GM19324 (cell line): ENCODE results near the gene IL1F10.

Experiments
- ATAC-seq: cut with Tn5 transposase; IDR thresholded peaks from one replicate; pipeline ENCODE4 v1.9.1; 2021; ENCODE audit warnings: mild to moderate bottlenecking, moderate library complexity; ENCODE audit not compliant: unreplicated experiment, low FRiP score

Gene IL1F10

DNA sequence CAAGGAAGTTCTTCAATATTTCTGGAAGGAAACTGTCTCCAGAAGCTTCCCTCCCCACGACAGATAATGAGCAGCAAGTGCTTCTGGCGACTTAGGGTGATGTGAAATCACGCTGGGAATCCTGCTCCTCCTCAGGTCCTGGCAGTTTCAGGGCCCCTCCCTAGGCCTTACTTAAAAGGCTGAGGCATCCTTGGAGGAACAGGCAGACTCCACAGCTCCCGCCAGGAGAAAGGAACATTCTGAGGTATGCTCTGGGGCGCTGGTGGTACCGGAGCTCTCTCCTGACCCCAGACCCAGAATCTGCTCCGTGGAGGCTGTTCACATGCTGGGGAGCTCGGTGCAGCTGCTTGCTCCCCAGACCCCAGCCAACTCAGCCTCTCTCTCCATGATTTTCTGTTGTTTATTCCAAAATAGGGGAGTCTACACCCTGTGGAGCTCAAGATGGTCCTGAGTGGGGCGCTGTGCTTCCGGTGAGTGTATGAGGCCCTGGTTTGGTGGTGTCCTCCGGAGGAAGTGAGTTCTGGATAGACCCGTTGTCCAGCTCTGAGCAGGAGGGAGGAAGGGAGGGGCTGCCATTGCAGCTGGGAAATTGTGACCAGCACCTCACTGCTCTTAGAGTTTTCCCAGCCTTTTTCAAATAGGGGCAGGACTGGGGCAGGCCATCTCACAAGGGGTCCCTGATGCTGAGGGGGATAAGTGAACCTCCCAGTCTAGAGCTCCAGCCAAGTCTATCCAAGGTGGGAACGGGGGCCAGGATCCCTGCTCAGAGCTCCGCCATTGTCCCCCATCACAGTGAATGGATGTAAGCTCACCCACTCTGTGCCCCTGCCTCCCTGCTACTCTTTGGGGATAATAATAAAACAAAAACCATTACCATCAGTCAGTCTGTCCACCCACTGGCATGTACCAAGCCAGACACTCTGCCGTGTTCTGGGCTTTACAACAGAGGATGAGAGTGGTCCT is 8.5 kb upstream of the IL1F10 start, which contains the start of gene IL36RN:
Gene IL36RN, plus strand, starts transcription at position 201 of the 963 bp plus-strand sequence. Its CDS starts 241 bp downstream, at position 442.
- no peak for ATAC-seq

DNA sequence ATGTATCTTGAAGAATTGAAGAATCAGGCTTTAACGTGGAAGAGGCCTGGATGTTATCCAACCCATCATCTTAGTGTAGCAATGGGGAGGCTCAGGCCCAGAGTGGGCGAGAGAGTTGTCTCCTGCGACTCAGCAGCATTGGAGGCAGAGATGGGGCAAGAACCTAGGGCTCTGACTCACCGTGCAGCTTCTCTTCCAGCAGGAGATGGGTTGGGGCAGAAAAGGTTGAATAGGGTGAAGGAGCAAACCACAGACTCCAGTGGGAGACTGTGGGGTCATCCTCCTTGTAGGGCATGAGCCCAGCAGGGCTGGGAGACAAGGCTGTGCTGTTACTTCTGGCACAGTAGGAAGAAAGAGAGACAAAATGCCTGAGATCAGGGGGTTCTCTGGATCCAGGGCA is 7.4 kb upstream of the IL1F10 start:
- ATAC-seq = no peak

DNA sequence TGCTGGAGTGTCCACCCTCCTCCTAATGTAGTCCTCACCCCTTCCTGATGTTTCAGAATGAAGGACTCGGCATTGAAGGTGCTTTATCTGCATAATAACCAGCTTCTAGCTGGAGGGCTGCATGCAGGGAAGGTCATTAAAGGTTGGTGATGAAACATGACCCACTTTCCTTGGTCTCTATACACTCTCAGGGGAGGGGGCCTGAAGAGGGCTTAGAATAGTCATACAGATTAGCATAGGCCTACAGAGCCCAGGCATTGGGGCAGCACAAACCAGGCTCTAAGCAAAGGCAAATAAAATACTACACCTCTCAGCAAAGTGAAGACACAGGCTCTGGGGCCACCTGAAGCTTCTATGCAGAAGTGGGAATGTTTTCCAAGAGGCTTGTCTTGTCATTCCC is 7.0 kb upstream of the IL1F10 start:
- no peak for ATAC-seq

DNA sequence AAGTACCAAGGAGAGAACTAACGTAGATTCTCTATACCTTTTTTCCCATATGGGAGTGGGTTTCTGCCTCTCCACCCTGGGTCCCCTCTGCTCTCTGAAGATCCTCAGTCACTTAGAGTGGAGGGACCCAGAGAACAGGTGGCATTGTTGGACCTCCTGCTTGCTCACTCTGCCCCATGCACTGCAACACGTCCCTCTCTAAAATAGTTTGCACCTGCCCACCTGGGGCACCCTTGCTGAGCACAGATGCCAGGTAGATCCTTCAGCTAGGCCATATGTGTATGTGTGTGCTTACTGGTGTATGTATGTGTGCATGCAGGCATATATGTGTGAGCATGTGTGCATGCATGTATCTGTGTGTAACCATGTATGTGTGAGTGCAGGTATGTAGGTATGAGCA is 6.5 kb upstream of the IL1F10 start:
- no peak for ATAC-seq

DNA sequence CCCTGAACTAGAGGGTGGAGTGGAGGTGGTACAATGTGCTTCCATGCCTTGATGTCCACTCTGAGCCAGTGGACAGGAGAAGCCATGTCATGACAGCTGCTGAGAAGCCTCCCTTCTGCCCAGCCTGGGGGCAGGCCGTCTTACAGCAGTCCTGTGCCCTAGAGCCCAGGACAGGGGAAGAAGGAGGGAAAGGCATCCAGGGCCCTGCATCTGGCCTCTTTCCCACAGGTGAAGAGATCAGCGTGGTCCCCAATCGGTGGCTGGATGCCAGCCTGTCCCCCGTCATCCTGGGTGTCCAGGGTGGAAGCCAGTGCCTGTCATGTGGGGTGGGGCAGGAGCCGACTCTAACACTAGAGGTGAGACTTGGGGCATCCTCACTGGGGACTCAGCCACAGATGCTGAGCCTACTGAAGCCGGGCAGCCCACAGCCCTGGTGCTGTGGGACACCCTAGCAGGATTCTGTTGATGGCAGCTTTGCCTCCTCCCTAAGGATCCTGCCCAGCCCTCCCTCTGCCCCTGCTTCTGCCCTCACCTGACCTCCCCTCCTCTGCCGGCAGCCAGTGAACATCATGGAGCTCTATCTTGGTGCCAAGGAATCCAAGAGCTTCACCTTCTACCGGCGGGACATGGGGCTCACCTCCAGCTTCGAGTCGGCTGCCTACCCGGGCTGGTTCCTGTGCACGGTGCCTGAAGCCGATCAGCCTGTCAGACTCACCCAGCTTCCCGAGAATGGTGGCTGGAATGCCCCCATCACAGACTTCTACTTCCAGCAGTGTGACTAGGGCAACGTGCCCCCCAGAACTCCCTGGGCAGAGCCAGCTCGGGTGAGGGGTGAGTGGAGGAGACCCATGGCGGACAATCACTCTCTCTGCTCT is 5.6 kb upstream of the IL1F10 start:
- ATAC-seq = no peak

DNA sequence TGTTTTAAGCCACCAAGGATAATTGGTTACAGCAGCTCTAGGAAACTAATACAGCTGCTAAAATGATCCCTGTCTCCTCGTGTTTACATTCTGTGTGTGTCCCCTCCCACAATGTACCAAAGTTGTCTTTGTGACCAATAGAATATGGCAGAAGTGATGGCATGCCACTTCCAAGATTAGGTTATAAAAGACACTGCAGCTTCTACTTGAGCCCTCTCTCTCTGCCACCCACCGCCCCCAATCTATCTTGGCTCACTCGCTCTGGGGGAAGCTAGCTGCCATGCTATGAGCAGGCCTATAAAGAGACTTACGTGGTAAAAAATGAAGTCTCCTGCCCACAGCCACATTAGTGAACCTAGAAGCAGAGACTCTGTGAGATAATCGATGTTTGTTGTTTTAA is 3.5 kb upstream of the IL1F10 start:
- no peak for ATAC-seq

DNA sequence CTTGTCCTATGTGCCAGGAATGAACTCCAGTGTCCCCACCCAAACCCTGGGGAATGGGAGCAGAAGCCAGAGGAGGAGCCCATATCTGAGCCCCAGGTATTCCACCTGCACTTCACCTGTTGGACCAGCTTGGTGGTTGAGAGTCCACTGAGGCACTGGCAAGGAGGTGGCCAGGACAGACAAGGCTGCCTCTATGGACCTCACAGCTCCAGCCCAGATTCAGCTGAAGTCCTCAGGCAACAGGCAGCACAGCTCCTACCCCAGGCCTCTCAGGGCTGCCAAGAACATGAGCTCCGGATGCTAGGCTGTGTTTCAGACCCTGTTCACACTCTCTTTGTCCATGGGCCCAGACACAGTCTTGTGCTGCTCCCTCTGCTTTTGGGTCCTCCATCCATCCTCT is 2.9 kb upstream of the IL1F10 start:
- no peak for ATAC-seq

DNA sequence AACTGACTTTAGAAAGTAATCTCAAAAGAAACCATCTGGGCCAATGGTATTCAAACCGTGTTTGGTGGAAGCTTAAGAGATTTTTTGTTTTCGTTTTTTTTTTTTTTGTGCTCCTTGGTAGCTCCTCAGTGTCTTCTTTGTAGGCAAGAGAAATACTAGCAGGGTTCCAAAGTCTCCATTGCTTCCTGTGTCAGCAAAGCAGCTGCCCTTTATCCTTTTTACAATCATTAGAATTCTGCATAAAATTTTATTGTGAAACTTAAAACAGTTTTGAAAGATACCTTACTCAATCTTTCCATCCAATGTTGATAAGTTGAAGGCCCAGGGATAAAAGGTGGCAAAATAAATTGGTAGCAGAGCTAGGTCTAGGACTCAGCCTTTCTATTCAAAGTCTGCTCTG is 479 bp downstream of the IL1F10 start:
- ATAC-seq = no peak

DNA sequence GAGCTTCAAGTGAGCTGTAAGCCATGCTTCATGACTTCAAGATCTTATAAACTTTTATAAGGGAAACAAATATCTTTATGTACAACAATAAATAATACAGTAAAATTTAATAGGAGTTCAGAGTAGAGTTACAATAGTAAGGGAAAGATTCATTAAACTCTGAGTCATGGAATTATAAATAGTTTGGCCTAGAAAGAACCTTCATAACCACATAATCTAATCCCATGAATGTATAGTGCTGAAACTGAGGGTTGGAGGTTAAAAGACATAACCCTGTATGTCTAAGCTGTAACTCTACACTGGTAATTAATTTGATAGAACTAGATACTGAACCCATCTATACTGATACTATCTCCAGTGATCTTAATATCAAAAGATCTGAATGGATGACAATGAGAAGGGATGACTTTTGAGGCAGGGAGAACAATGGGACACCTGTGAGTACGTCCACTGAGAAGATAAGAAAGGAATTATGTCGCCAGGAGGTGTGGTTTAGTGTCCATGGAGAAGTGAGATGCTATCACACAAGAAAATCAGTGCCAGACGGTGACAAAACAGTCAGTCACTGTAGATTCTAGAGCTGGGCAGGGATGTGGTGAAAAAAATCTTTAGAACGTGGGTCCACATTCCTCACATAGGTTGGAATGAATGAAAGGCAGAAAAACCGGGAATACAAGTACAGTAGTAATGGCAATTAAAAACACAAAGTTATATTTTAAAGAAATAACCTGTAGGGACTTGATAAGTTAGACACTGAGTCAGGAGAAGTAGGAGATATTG is 1.1 kb downstream of the IL1F10 start:
- no peak for ATAC-seq

DNA sequence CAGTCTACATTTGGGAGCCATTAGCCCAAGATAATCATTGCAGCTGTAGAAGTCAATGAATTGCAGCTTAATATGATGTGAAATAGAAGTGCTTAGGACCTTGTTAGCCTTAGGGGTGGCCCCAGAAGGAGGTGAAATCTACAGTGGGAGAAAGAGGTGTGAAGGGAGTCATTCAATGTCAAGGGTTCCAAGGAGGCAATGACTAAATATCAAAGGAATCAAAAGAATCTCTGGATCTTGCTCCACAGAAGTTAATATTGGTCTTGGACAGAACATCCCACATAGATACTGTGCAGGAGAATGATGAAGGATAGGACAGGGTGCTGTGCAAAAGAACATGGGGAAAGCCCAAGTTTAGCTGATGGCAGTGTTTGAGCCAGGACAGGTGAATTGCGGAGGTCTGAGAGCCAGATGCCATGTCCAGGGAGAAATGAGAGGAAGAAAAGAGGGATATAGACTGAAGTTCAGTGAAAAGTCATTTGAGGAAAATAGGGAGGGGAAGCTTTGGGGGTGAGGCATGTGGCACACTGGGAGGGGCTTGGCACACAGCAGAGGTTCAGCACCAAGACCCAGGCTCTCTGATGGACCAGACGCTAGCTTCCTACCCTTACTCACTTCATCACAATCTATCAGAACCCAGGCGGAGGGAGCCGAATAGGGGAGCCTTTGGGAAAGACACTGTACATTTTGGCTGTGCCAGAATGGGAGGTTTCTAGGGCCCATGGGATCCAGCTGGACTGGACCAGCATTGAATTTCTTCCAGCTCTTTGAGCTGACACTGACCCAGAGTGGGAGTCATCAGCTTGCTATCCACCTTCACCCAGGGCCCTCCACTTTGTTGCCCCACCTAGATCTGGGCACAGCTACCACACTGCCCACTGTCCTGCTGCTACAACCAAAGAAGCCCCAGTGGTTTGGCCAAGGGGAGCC is 2.2 kb downstream of the IL1F10 start:
- no peak for ATAC-seq

DNA sequence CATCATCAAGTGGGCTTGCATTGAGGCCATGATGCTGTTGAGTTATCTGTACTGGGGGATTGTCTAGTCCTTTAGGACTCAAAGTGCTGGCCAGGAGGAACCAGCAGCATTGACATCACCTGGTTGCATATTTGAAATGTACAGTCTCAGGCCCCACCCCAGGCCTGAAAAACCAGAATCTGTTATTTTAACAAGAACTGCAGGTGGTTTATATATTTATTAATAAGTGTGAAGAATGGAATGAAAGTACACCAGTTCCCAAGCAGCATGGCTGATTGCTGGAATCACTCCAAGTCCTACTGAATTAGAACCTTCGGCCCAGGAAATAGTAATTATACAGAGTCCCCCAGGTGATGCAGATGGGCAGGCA is 2.8 kb downstream of the IL1F10 start:
- no peak for ATAC-seq

DNA sequence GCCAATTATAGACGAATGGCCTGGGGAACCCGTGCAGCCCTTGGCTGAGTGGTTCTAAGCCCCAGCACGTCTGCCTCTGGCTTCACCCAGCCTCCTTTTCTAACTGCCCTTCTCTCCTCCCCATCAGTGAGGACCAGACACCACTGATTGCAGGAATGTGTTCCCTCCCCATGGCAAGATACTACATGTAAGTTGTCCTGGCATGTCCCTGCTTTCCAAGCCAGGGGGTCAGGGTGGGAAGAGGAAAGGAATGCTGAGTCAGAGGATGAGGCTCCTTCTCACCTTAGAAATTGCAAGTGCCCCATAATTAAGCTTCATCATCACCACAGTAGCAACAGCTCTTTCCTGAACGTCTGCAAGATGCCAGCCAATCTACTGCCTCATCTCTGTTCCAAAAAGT is 4.8 kb downstream of the IL1F10 start:
- no peak for ATAC-seq

DNA sequence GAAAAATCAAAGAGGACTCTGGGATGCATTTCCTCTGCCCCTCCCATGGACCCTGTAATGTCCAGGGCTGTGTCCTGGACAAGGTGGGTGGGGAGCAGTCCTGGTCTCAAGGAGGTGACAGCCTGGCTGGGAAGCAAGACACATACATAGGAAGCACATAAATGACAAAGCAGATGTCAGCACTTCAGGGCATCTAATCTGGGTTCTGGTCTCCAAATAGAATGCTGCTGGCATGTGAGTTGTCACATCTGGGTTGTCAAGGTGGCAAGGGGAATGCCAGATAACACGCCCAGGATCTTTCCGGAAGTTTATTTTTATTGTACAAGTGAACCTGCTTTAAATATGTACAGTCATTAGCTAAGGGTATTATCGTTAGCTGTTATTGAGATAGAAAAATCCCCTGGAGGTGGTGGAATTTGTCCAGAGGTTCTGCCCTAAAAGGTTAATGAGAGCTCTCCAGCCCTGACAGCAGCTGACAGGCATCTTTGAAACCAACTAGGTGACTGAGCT is 5.6 kb downstream of the IL1F10 start:
- ATAC-seq = no peak

DNA sequence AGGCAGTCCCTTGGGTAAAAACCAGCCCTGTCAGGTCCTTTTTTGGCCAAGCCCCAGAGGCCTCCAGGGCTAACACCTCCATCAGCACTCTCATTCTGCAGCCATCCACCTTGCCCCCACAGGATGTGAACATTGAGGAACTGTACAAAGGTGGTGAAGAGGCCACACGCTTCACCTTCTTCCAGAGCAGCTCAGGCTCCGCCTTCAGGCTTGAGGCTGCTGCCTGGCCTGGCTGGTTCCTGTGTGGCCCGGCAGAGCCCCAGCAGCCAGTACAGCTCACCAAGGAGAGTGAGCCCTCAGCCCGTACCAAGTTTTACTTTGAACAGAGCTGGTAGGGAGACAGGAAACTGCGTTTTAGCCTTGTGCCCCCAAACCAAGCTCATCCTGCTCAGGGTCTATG is 7.3 kb downstream of the IL1F10 start:
- ATAC-seq = no peak

DNA sequence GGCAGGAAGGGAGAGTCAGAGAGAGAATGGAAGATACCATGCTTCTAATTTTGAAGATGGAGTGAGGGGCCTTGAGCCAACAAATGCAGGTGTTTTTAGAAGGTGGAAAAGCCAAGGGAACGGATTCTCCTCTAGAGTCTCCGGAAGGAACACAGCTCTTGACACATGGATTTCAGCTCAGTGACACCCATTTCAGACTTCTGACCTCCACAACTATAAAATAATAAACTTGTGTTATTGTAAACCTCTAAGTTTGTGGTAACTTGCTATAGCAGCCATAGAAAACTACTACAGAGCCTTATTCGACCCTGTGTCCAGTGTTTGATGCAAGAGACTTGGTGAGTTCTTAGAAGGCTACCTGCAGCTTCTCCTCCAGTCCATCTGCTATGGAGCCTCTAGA is 7.8 kb downstream of the IL1F10 start:
- no peak for ATAC-seq

DNA sequence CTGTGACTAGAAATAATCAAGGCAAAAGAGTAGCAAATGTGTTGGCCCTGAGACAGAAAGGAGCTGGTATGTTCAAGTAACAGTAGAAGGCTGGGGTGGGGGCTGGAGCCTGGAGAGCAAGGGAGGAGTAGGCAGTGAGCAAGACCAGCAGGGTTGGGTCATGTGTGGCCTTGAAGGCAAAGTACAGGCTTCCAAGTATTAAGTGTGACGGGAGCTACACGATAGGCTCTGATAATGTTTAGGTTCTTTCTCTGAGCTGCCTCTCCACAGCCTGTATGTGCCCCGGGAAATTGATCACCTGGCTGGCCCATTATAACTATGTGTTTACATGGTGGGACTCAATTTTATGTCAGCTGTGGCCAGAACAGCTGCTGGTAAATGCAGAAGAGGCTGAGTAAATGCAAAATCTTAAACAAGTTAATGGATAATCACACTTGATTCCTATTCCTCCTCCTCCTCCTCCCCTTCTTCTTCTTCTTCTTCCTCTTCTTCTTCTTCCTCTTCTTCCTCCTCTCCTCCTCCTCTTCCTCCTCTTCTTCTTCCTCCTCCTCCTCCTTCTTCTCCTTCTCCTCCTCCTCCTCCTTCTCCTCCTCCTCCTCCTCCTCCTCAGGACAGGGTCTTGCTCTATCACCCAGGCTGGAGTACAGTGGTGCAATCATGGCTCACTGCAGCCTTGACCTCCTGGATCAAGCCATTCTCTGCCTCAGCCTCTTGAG is 9.3 kb downstream of the IL1F10 start:
- ATAC-seq = no peak

DNA sequence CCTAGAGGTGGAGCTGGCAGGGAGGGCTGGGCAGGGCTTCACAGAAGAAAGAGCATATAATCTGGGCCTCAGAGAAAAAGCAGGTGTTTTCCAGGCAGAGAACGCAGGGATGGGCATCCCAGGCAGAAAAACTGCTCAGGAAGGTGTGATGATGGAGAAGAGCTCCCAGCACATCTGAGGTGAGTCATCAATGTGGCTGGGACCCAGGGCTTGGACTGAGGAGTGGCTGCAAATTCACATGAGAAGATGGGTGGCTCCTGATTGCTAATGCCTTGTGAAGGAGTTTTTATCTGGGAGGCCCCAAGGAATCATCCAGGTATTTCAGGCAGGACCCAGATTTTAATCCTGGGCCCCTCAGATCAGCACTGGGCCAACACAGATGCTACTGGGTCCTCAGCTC is 10.2 kb downstream of the IL1F10 start:
- no peak for ATAC-seq

DNA sequence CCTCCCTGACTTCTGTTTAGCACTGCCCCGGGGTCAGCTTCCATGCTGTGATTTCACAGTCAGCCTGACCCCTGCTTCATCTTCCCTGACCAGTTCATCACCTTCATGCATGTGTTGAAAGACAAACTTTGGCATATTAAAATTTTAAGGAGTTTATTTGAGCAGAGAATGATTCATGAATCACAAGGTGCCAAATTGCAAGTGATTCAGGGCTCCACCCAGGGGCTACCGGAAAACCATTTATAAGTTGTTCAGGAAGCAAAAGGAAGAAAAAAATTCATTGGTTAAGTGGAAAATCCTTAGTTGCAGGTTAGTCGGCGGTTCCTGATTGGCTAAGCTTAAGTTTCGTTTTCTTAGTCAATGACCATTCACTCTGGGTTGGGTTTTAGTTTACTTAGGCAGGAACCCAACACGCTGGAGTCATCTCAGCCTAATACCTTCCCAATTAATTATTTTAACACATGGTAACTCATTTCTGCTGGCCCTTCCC is 10.6 kb downstream of the IL1F10 start:
- no peak for ATAC-seq

DNA sequence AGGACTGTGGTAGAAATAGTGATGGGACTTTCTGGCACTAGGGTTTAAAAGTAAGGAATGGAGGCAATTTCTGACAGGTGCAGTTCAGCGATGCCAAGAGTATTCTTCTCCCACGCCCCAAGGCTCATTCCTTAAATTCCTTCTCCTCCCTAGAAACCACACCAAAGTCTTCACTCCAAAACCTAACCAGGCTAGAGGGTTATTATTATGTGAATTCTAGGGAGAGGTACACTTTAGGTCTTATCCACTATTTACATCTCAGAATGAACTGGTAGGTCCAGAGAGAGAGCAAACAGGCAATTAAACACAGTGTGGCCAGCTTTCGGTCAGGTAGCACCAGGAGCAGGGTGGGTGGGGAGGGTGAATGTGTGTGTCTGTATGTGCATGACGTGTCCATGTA is 11.4 kb downstream of the IL1F10 start:
- ATAC-seq = no peak
